ENCODE data around the gene MKNK1. TPM values are rescaled to one million over a fixed set of nuclear protein-coding genes. Genes with fewer than 3 reads are reported as not detected.

The MKNK1 gene
- total RNA-seq, 1 experiment from 2014 or later, result 22.7 TPM

- CTCF ChIA-PET, result no interaction called here
- POLR2A ChIA-PET, result no interaction called here
- Histone ChIP-seq H3K4me3 (ENCODE audit: low read depth, low read length) (no peak overlapping the region), H3K4me1 (no peaks in the 10 kb centered on the region), H3K9me3 (no peaks in the 10 kb centered on the region), H3K36me3 (ENCODE audit: control insufficient read depth, insufficient read depth, low read length) (no peaks in the 10 kb centered on the region; the same call in none of the 2 replicates), H3K27me3 (replicated peaks; ENCODE audit: control insufficient read depth, insufficient read depth, low read length) (no peaks in the 10 kb centered on the region)
- H3K9me3 Mint-ChIP-seq (ENCODE audit: unreplicated experiment), result no peaks in the 10 kb centered on the region
- intact Hi-C loops (cut with micrococcal nuclease; ENCODE audit: unreplicated experiment), result no loop called here
- H3K27me3 Mint-ChIP-seq (ENCODE audit: insufficient read depth, unreplicated experiment), result no peaks in the 10 kb centered on the region
- peaks cover 35% of the 10 kb centered on the region for H3K36me3 Mint-ChIP-seq (ENCODE audit: insufficient read depth, unreplicated experiment)
- H3K27ac Mint-ChIP-seq (ENCODE audit: unreplicated experiment), result no peak overlapping the region
- TF ChIP-seq, protein P1, sequence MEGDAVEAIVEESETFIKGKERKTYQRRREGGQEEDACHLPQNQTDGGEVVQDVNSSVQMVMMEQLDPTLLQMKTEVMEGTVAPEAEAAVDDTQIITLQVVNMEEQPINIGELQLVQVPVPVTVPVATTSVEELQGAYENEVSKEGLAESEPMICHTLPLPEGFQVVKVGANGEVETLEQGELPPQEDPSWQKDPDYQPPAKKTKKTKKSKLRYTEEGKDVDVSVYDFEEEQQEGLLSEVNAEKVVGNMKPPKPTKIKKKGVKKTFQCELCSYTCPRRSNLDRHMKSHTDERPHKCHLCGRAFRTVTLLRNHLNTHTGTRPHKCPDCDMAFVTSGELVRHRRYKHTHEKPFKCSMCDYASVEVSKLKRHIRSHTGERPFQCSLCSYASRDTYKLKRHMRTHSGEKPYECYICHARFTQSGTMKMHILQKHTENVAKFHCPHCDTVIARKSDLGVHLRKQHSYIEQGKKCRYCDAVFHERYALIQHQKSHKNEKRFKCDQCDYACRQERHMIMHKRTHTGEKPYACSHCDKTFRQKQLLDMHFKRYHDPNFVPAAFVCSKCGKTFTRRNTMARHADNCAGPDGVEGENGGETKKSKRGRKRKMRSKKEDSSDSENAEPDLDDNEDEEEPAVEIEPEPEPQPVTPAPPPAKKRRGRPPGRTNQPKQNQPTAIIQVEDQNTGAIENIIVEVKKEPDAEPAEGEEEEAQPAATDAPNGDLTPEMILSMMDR (IDR thresholded peaks at IDR 0.05; ENCODE audit: insufficient read depth in 1 of 2, low read depth in 1 of 2, low read length in 1 of 2, severe bottlenecking in 1 of 2, unreplicated experiment in 1 of 2), result no peak
- H3K4me1 Mint-ChIP-seq (ENCODE audit: low read depth, unreplicated experiment), result no peaks in the 10 kb centered on the region
- no peak overlapping the region for H3K4me3 Mint-ChIP-seq (ENCODE audit: unreplicated experiment)
- no TSS peak for BruUV-seq (replicated peaks)
- DNase-seq, result no peak
These were observed 10.0 kb downstream of the MKNK1 start for GRCh38 chr1:46594063-46594462.

GRCh38 chr1:46592823-46593222 lies 11.2 kb downstream of the MKNK1 start:
- Mint-ChIP-seq H3K4me3 (ENCODE audit: unreplicated experiment) (no peak overlapping the region), H3K27ac (ENCODE audit: unreplicated experiment) (no peak overlapping the region), H3K27me3 (ENCODE audit: insufficient read depth, unreplicated experiment) (no peaks in the 10 kb centered on the region), H3K9me3 (ENCODE audit: unreplicated experiment) (no peaks in the 10 kb centered on the region), H3K4me1 (ENCODE audit: low read depth, unreplicated experiment) (no peaks in the 10 kb centered on the region), H3K36me3 (ENCODE audit: insufficient read depth, unreplicated experiment) (peaks cover 35% of the 10 kb centered on the region)
- Histone ChIP-seq H3K9me3 (no peaks in the 10 kb centered on the region), H3K27me3 (replicated peaks; ENCODE audit: control insufficient read depth, insufficient read depth, low read length) (no peaks in the 10 kb centered on the region), H3K4me3 (ENCODE audit: low read depth, low read length) (no peak overlapping the region), H3K4me1 (no peaks in the 10 kb centered on the region), H3K36me3 (ENCODE audit: control insufficient read depth, insufficient read depth, low read length) (no peaks in the 10 kb centered on the region; the same call in none of the 2 replicates)
- POLR2A ChIA-PET, result no interaction called here
- BruUV-seq (replicated peaks), result no TSS peak
- intact Hi-C loops (cut with micrococcal nuclease; ENCODE audit: unreplicated experiment), result no loop called here
- no peak for DNase-seq
- TF ChIP-seq, protein P1 (IDR thresholded peaks at IDR 0.05; ENCODE audit: insufficient read depth in 1 of 2, low read depth in 1 of 2, low read length in 1 of 2, severe bottlenecking in 1 of 2, unreplicated experiment in 1 of 2), result no peak
- CTCF ChIA-PET, result no interaction called here

DNA sequence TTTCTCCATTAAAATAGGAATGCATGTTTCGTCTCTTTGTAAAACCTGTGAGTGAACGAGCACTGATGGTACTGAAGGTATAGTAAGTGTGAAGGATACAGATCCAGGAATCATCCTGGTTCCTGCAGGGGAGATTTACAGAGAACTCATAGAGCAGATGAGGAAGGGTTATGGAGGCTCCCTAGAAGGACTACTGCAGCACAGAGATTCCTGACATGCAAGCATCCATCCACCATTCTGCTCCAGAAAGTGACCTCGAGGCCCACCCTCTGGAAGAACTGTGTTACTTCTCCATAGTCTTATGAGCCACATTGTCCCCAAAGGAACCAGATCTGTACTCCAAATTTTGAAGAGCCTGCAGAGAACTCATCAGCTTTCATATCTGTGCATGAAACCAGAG lies 14.5 kb downstream of the MKNK1 start:
- H3K4me1 ChIP-seq, result no peaks in the 10 kb centered on the region
- no peaks in the 10 kb centered on the region for H3K4me1 Mint-ChIP-seq (ENCODE audit: low read depth, unreplicated experiment)
- H3K4me3 ChIP-seq (ENCODE audit: low read depth, low read length), result no peak overlapping the region
- H3K9me3 ChIP-seq, result no peaks in the 10 kb centered on the region
- ChIA-PET POLR2A (no interaction called here), CTCF (no interaction called here)
- no peaks in the 10 kb centered on the region; the same call in none of the 2 replicates for H3K36me3 ChIP-seq (ENCODE audit: control insufficient read depth, insufficient read depth, low read length)
- TF ChIP-seq, protein P1 (IDR thresholded peaks at IDR 0.05; ENCODE audit: insufficient read depth in 1 of 2, low read depth in 1 of 2, low read length in 1 of 2, severe bottlenecking in 1 of 2, unreplicated experiment in 1 of 2), result no peak
- no peaks in the 10 kb centered on the region for H3K27me3 Mint-ChIP-seq (ENCODE audit: insufficient read depth, unreplicated experiment)
- H3K36me3 Mint-ChIP-seq (ENCODE audit: insufficient read depth, unreplicated experiment), result peaks cover 32% of the 10 kb centered on the region
- no TSS peak for BruUV-seq (replicated peaks)
- no peak overlapping the region for H3K4me3 Mint-ChIP-seq (ENCODE audit: unreplicated experiment)
- DNase-seq, result no peak
- no peaks in the 10 kb centered on the region for H3K9me3 Mint-ChIP-seq (ENCODE audit: unreplicated experiment)
- H3K27me3 ChIP-seq (replicated peaks; ENCODE audit: control insufficient read depth, insufficient read depth, low read length), result no peaks in the 10 kb centered on the region
- intact Hi-C loops (cut with micrococcal nuclease; ENCODE audit: unreplicated experiment), result no loop called here
- no peak overlapping the region for H3K27ac Mint-ChIP-seq (ENCODE audit: unreplicated experiment)
